Activated T-cell treated with anti-CD3 and anti-CD28 coated beads, Interleukin-2, amount 50 U/mL, for 24 hours (primary cell): ENCODE results near the gene C1QB.

ENCODE experiments used
- DNase-seq: peaks from one replicate; pipeline ENCODE4 v3.0.0-alpha.2; 2020
- H3K27ac Mint-ChIP-seq: 2 replicates; pipeline ENCODE4 v1.8.0; 2020; ENCODE audit warnings: mild to moderate bottlenecking, mixed read lengths
- H3K27me3 Mint-ChIP-seq: 2 replicates; pipeline ENCODE4 v1.8.0; 2020; ENCODE audit warnings: mixed read lengths
- H3K36me3 Mint-ChIP-seq: 2 replicates; pipeline ENCODE4 v1.8.0; 2020; ENCODE audit warnings: low read depth, mixed read lengths
- H3K4me1 Mint-ChIP-seq: 2 replicates; pipeline ENCODE4 v1.8.0; 2020; ENCODE audit warnings: low read depth, mixed read lengths
- H3K4me3 Mint-ChIP-seq: 2 replicates; pipeline ENCODE4 v1.8.0; 2020; ENCODE audit warnings: mild to moderate bottlenecking, moderate library complexity, mixed read lengths
- H3K9me3 Mint-ChIP-seq: 2 replicates; pipeline ENCODE4 v1.8.0; 2020; ENCODE audit warnings: mixed read lengths

Gene C1QB

GRCh38 chr1:22652881-22653316 lies at the start of gene C1QB:
TSS of gene C1QB (plus strand) at chr1:22653236. CDS start at chr1:22659463, 6,227 bp downstream.
- H3K9me3 Mint-ChIP-seq = no peaks in the 10 kb centered on the region
- no peak within 1 kb of the TSS for H3K27ac Mint-ChIP-seq
- H3K4me1 Mint-ChIP-seq = no peaks in the 10 kb centered on the region
- peaks cover 26% of the 10 kb centered on the region for H3K27me3 Mint-ChIP-seq
- no peaks in the 10 kb centered on the region for H3K36me3 Mint-ChIP-seq
- no peak for DNase-seq
- H3K4me3 Mint-ChIP-seq = no peak within 1 kb of the TSS

- no peak for DNase-seq
- Mint-ChIP-seq H3K27ac (no peak overlapping the region), H3K4me3 (no peak overlapping the region), H3K36me3 (no peaks in the 10 kb centered on the region), H3K4me1 (no peaks in the 10 kb centered on the region), H3K27me3 (peaks cover 51% of the 10 kb centered on the region), H3K9me3 (no peaks in the 10 kb centered on the region)
Observed at GRCh38 chr1:22606161-22606560, 46.9 kb upstream of the C1QB start.

- Mint-ChIP-seq H3K4me1 (no peaks in the 10 kb centered on the region), H3K9me3 (no peaks in the 10 kb centered on the region), H3K4me3 (no peak overlapping the region), H3K27me3 (peaks cover 56% of the 10 kb centered on the region), H3K36me3 (no peaks in the 10 kb centered on the region), H3K27ac (no peak overlapping the region)
- no peak for DNase-seq
Observed at GRCh38 chr1:22607154-22607553, 45.9 kb upstream of the C1QB start.

- no peak overlapping the region for H3K27ac Mint-ChIP-seq
- no peaks in the 10 kb centered on the region for H3K4me1 Mint-ChIP-seq
- H3K36me3 Mint-ChIP-seq = no peaks in the 10 kb centered on the region
- no peak for DNase-seq
- peaks cover 59% of the 10 kb centered on the region for H3K27me3 Mint-ChIP-seq
- H3K4me3 Mint-ChIP-seq = no peak overlapping the region
- no peaks in the 10 kb centered on the region for H3K9me3 Mint-ChIP-seq
Observed at GRCh38 chr1:22608361-22608760, 44.7 kb upstream of the C1QB start.

GRCh38 chr1:22609291-22609690 lies 43.7 kb upstream of the C1QB start:
- DNase-seq = no peak
- Mint-ChIP-seq H3K9me3 (no peaks in the 10 kb centered on the region), H3K4me3 (no peak overlapping the region), H3K27ac (no peak overlapping the region), H3K4me1 (no peaks in the 10 kb centered on the region), H3K36me3 (no peaks in the 10 kb centered on the region), H3K27me3 (peaks cover 56% of the 10 kb centered on the region)

GRCh38 chr1:22611530-22611947 lies 41.5 kb upstream of the C1QB start:
- no peak overlapping the region for H3K4me3 Mint-ChIP-seq
- peaks cover 54% of the 10 kb centered on the region for H3K27me3 Mint-ChIP-seq
- no peak overlapping the region for H3K27ac Mint-ChIP-seq
- no peaks in the 10 kb centered on the region for H3K36me3 Mint-ChIP-seq
- peak; percentile 39 for DNase-seq
- H3K4me1 Mint-ChIP-seq = no peaks in the 10 kb centered on the region
- H3K9me3 Mint-ChIP-seq = no peaks in the 10 kb centered on the region

GRCh38 chr1:22612671-22613571 lies 40.1 kb upstream of the C1QB start:
- H3K4me3 Mint-ChIP-seq = no peak overlapping the region
- no peak overlapping the region for H3K27ac Mint-ChIP-seq
- no peak for DNase-seq
- H3K9me3 Mint-ChIP-seq = no peaks in the 10 kb centered on the region
- peaks cover 53% of the 10 kb centered on the region for H3K27me3 Mint-ChIP-seq
- no peaks in the 10 kb centered on the region for H3K36me3 Mint-ChIP-seq
- H3K4me1 Mint-ChIP-seq = no peaks in the 10 kb centered on the region

- Mint-ChIP-seq H3K9me3 (no peaks in the 10 kb centered on the region), H3K27me3 (peaks cover 52% of the 10 kb centered on the region)
Observed at GRCh38 chr1:22613572-22613918, 39.5 kb upstream of the C1QB start.

GRCh38 chr1:22613951-22614350 lies 39.1 kb upstream of the C1QB start:
- no peaks in the 10 kb centered on the region for H3K9me3 Mint-ChIP-seq
- no peaks in the 10 kb centered on the region for H3K4me1 Mint-ChIP-seq
- H3K36me3 Mint-ChIP-seq = no peaks in the 10 kb centered on the region

More at GRCh38 chr1:22613572-22613918, 39.5 kb upstream of the C1QB start:
- Mint-ChIP-seq H3K36me3 (no peaks in the 10 kb centered on the region), H3K27ac (no peak overlapping the region), H3K4me3 (no peak overlapping the region), H3K4me1 (no peaks in the 10 kb centered on the region)
- no peak for DNase-seq

GRCh38 chr1:22615886-22616285 lies 37.1 kb upstream of the C1QB start:
- Mint-ChIP-seq H3K4me1 (no peaks in the 10 kb centered on the region), H3K27me3 (peaks cover 60% of the 10 kb centered on the region), H3K36me3 (no peaks in the 10 kb centered on the region), H3K4me3 (no peak overlapping the region), H3K9me3 (no peaks in the 10 kb centered on the region), H3K27ac (no peak overlapping the region)
- no peak for DNase-seq

More at GRCh38 chr1:22613951-22614350, 39.1 kb upstream of the C1QB start:
- Mint-ChIP-seq H3K27me3 (peaks cover 53% of the 10 kb centered on the region), H3K27ac (no peak overlapping the region), H3K4me3 (no peak overlapping the region)
- no peak for DNase-seq

- H3K27ac Mint-ChIP-seq = no peak overlapping the region
- H3K4me3 Mint-ChIP-seq = no peak overlapping the region
- H3K9me3 Mint-ChIP-seq = no peaks in the 10 kb centered on the region
- no peaks in the 10 kb centered on the region for H3K36me3 Mint-ChIP-seq
- no peak for DNase-seq
- peaks cover 60% of the 10 kb centered on the region for H3K27me3 Mint-ChIP-seq
- no peaks in the 10 kb centered on the region for H3K4me1 Mint-ChIP-seq
Observed at GRCh38 chr1:22616571-22616970, 36.5 kb upstream of the C1QB start.

GRCh38 chr1:22618056-22618455 lies 35.0 kb upstream of the C1QB start:
- H3K27me3 Mint-ChIP-seq = peaks cover 61% of the 10 kb centered on the region
- no peak overlapping the region for H3K27ac Mint-ChIP-seq

GRCh38 chr1:22619252-22619651 lies 33.8 kb upstream of the C1QB start:
- Mint-ChIP-seq H3K4me3 (no peak overlapping the region), H3K4me1 (no peaks in the 10 kb centered on the region), H3K36me3 (no peaks in the 10 kb centered on the region), H3K9me3 (no peaks in the 10 kb centered on the region), H3K27me3 (peaks cover 58% of the 10 kb centered on the region), H3K27ac (no peak overlapping the region)
- no peak for DNase-seq

More at GRCh38 chr1:22618056-22618455, 35.0 kb upstream of the C1QB start:
- no peak for DNase-seq
- H3K4me1 Mint-ChIP-seq = no peaks in the 10 kb centered on the region
- no peaks in the 10 kb centered on the region for H3K9me3 Mint-ChIP-seq
- H3K4me3 Mint-ChIP-seq = no peak overlapping the region
- no peaks in the 10 kb centered on the region for H3K36me3 Mint-ChIP-seq

- no peaks in the 10 kb centered on the region for H3K9me3 Mint-ChIP-seq
- no peak overlapping the region for H3K4me3 Mint-ChIP-seq
- peaks cover 59% of the 10 kb centered on the region for H3K27me3 Mint-ChIP-seq
- H3K27ac Mint-ChIP-seq = no peak overlapping the region
- no peaks in the 10 kb centered on the region for H3K36me3 Mint-ChIP-seq
- H3K4me1 Mint-ChIP-seq = no peaks in the 10 kb centered on the region
- DNase-seq = no peak
Observed at GRCh38 chr1:22619798-22620197, 33.2 kb upstream of the C1QB start.

- peaks cover 67% of the 10 kb centered on the region for H3K27me3 Mint-ChIP-seq
- DNase-seq = no peak
- H3K36me3 Mint-ChIP-seq = no peaks in the 10 kb centered on the region
- H3K9me3 Mint-ChIP-seq = no peaks in the 10 kb centered on the region
- no peaks in the 10 kb centered on the region for H3K4me1 Mint-ChIP-seq
- no peak overlapping the region for H3K4me3 Mint-ChIP-seq
- H3K27ac Mint-ChIP-seq = no peak overlapping the region
Observed at GRCh38 chr1:22621761-22622160, 31.3 kb upstream of the C1QB start.
